Hematopoietic multipotent progenitor cell treated with erythropoietin and hydrocortisone succinate and interleukin-3 and kit ligand, for 8 days (in vitro differentiated cells): Measurements from ENCODE around the gene FAM120A.
A peak's percentile ranks its signal among the peaks of the same experiment; 100 is the strongest.
"Not testable (repeated sequence)": the region's sequence is repeated elsewhere in the genome, so short reads cannot be mapped to it uniquely, and the experiment has no call there.

Experiments used
- DNase-seq: peaks from one replicate; pipeline ENCODE4 v3.0.0-alpha.2; 2015

FAM120A gene

GRCh38 chr9:93512170-93512812 lies 60.8 kb downstream of the FAM120A start:
- not testable (repeated sequence) for DNase-seq

GRCh38 chr9:93513606-93514005 lies 62.1 kb downstream of the FAM120A start:
- DNase-seq = no peak

GRCh38 chr9:93517331-93517730 lies 65.8 kb downstream of the FAM120A start:
- DNase-seq = no peak

GRCh38 chr9:93520523-93520922 lies 69.0 kb downstream of the FAM120A start:
- DNase-seq = peak; percentile 34

GRCh38 chr9:93522736-93523135 lies 71.3 kb downstream of the FAM120A start:
- DNase-seq = no peak

GRCh38 chr9:93523518-93524144 lies 72.1 kb downstream of the FAM120A start:
- DNase-seq = no peak

GRCh38 chr9:93525476-93525875 lies 74.0 kb downstream of the FAM120A start:
- DNase-seq = peak; percentile 49

- peak; percentile 15 for DNase-seq
These were observed 79.9 kb downstream of the FAM120A start for GRCh38 chr9:93531374-93531773.

- no peak for DNase-seq
These were observed 80.7 kb downstream of the FAM120A start for GRCh38 chr9:93532141-93532540.

- no peak for DNase-seq
These were observed 82.4 kb downstream of the FAM120A start for GRCh38 chr9:93533863-93534262.

- no peak for DNase-seq
These were observed 84.7 kb downstream of the FAM120A start for GRCh38 chr9:93536167-93536566.

GRCh38 chr9:93536874-93537273 lies 85.4 kb downstream of the FAM120A start:
- DNase-seq = no peak

GRCh38 chr9:93540305-93540704 lies 88.8 kb downstream of the FAM120A start:
- DNase-seq = no peak

- no peak for DNase-seq
These were observed 89.5 kb downstream of the FAM120A start for GRCh38 chr9:93541005-93541404.

- DNase-seq = no peak
These were observed 90.3 kb downstream of the FAM120A start for GRCh38 chr9:93541581-93542349.

GRCh38 chr9:93543117-93543516 lies 91.6 kb downstream of the FAM120A start:
- no peak for DNase-seq

- DNase-seq = no peak
These were observed 94.9 kb downstream of the FAM120A start for GRCh38 chr9:93546356-93546755.

GRCh38 chr9:93549611-93550010 lies 98.1 kb downstream of the FAM120A start:
- DNase-seq = no peak

- DNase-seq = no peak
These were observed 101.4 kb downstream of the FAM120A start for GRCh38 chr9:93552923-93553322.

- no peak for DNase-seq
These were observed 103.9 kb downstream of the FAM120A start for GRCh38 chr9:93555370-93555769.

- DNase-seq = no peak
These were observed 106.1 kb downstream of the FAM120A start for GRCh38 chr9:93557366-93558137.

GRCh38 chr9:93558503-93558902 lies 107.0 kb downstream of the FAM120A start:
- no peak for DNase-seq

GRCh38 chr9:93560991-93561390 lies 109.5 kb downstream of the FAM120A start:
- DNase-seq = no peak
